SK-N-SH (cell line): ENCODE data around the gene SIM2.

ENCODE experiments used
- CHD2 ChIP-seq: fragments of 150-350 bp; IDR thresholded peaks from 2 replicates; pipeline ENCODE4 v1.6.1; 2018; ENCODE audit warnings: low read length; ENCODE audit not compliant: partially characterized antibody
- CTCF ChIP-seq: fragments of 200-600 bp; sonication (generic); IDR thresholded peaks from 2 replicates; pipeline ENCODE4 v1.6.1; 2017; ENCODE audit warnings: antibody characterized with exemption, mild to moderate bottlenecking, moderate library complexity
- GABPA ChIP-seq: IDR thresholded peaks from 2 replicates; pipeline ENCODE4 v1.4.0; 2012; ENCODE audit warnings: low read depth, mild to moderate bottlenecking
- POLR2AphosphoS5 ChIP-seq: IDR thresholded peaks from 2 replicates; pipeline ENCODE4 v1.6.1; 2012; ENCODE audit warnings: low read depth, low read length
- RAD21 ChIP-seq: IDR thresholded peaks from 2 replicates; pipeline ENCODE4 v1.6.1; 2012; ENCODE audit warnings: mild to moderate bottlenecking, low read length
- RFX5 ChIP-seq: IDR thresholded peaks from 2 replicates; pipeline ENCODE4 v1.6.1; 2012; ENCODE audit warnings: mild to moderate bottlenecking, improper control_type of control experiment, low read length
- SMC3 ChIP-seq: IDR thresholded peaks from 2 replicates; pipeline ENCODE4 v1.6.1; 2012; ENCODE audit warnings: low read depth, low read length, improper control_type of control experiment
- TAF1 ChIP-seq: IDR thresholded peaks from 2 replicates; pipeline ENCODE4 v1.6.1; 2012; ENCODE audit warnings: low read depth, mild to moderate bottlenecking, low read length, moderate library complexity, borderline replicate concordance
- USF1 ChIP-seq: IDR thresholded peaks from 2 replicates; pipeline ENCODE4 v1.4.0; 2012; ENCODE audit warnings: low read depth, borderline replicate concordance
- USF2 ChIP-seq: fragments of 150-350 bp; IDR thresholded peaks from 2 replicates; pipeline ENCODE4 v1.6.1; 2017; ENCODE audit warnings: antibody characterized with exemption, low read length, low read depth, borderline replicate concordance
- YY1 ChIP-seq: IDR thresholded peaks from 2 replicates; pipeline ENCODE4 v1.4.0; 2012; ENCODE audit warnings: low read depth, mild to moderate bottlenecking

- TF ChIP-seq RAD21 (no peak), CTCF (no peak), YY1 (no peak), POLR2AphosphoS5 (no peak), TAF1 (no peak), SMC3 (no peak), RFX5 (no peak), CHD2 (no peak), USF1 (no peak), GABPA (no peak), USF2 (no peak)
Observed at GRCh38 chr21:36695283-36695634, 3.7 kb upstream of the SIM2 start.
